NCI-H345 treated with DMSO at 0.1 percent for 48 hours (cell line): ENCODE measurements around the gene ZFP62.
A peak's percentile ranks its signal among the peaks of the same experiment; 100 is the strongest.

Experiments
- DNase-seq: peaks from one replicate; lab custom pipeline; 2025; ENCODE audit not compliant: unreplicated experiment; lab: John Stamatoyannopoulos, UW

Gene ZFP62

DNA sequence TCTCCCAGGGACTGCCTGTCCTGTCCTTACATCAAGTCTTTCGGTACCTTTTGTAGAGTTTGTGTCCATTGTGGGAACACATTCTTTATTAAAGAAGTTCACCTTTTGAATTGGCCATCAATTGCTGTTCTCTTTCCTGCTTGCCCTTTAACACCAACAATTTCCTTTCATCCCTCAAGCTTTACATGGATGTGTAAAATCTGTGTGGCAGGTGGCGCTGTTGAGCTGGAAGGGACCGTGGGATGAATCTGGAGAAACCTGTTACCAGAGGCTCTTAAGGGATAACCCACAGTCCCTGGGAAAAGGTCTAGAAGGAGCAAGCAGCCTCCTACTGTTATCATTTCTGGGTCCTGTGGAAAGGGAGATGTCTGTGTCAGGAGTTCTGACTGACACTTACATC is 7.9 kb upstream of the ZFP62 start:
- peak; percentile 64 for DNase-seq

DNA sequence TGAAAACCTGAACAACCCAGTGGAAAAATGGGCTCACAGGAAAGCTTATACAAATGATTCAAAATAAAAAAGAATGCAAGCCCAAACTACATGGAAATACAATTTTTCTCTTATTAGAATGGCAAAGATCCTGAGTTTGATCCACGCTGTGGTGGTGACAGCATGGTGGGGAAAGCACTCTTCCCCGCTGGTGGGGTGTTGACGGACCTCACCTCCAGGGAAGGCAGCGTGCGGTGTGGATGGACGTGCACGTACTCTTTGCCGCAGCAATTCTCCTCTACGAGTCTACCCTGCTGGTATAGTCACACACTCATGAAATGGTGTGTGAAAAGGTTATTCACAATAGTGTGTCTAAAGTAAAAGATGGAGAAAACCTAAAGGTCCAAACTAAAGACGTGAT is 5.9 kb upstream of the ZFP62 start:
- no peak for DNase-seq

DNA sequence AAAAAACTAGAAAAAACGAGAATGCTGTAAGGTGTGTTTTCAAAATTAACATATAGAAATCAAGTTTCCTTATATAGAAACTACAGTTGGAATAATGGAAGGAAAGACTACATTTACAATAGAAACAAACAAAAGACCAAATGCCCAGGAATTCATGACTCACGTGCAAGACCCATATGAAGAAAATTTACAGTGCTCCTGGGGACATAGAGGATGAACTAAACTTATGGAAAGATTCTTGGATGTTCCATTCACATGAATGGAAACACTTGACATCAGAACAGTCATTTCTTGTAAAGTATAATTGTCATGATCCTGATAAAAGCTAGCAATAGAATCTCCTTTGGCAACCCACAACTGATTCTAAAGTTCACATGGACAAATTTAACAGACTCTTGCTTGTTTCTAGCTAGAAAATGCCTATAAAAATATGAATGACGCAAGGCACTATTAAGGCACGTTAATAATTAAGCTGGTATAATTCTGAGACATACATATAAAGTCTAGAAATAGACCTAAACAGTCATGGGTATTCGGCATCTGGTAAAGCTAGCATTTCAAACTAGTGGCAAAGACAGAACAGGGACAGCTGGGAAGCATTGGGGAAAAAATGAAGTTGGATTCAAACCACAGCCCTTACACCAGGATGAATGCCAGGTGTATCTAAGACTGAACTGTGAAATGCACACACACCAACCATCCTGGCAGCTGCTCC is 5.1 kb upstream of the ZFP62 start:
- DNase-seq = no peak

DNA sequence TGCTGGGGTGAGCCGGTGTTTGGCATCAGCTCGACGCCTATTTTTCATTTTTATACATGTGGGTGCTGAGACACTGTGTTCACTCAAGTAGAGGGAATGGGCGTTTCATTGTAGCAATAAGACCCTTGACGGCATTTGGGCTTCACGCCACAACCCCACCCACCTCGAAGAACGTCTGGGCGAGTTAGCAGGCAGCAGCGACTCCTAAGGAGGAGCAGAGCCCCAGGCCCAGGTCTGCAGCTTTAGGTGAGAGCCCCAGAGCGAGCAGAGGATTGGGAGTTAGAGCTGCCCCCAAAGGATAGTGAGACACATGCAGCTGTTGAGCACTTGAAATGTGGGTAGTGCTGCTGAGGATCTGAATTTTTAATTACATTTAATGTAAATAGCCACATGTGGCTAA is 1.6 kb upstream of the ZFP62 start:
- no peak for DNase-seq

DNA sequence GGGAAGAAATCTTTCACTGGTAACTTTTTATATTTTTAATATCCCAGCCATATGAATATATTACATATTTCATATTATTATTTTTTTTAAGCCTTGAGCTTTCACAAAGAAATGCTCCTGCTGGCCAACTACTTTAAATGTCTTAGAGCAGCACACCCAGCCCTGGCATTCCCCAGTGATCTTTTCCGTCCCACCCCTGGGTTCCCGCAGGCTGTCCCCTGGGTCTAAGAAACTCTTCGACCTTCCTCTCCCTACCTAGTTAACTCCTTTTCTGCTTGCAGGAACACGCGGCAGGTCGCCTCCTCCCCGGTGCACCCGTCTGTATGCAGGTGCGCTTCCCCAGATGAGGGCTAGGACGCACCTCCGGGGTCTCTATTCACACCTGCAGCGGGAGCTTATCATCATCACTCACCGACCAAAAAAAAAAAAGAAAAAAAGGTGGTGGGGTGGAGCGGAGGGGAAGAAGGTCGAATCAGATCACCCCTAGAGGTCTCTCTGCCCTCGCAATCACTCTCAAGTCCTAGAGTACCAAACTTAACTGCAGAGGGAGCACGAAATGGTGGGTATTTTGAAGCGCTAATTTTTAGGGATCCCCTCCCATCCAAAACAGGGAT is 696 bp downstream of the ZFP62 start:
- DNase-seq = peak; percentile 51

DNA sequence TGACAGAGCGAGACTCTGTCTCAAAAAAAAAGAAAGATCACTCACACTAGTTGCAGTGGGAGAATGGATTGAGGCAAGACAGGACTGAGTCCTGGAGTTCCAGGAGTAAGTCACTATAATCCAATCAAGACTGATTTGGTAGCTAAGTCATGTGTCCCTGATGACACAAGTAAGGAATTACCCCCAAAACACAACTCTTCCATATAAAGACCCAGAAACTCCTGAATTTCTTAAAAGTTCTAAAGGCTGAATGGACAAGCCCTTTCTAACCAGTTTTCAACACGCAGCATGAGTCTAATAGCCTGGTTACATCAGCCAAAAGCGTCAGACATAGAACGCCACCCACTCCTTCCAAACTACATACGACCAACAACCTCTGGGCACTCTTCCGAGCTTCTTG is 2.5 kb downstream of the ZFP62 start:
- no peak for DNase-seq

DNA sequence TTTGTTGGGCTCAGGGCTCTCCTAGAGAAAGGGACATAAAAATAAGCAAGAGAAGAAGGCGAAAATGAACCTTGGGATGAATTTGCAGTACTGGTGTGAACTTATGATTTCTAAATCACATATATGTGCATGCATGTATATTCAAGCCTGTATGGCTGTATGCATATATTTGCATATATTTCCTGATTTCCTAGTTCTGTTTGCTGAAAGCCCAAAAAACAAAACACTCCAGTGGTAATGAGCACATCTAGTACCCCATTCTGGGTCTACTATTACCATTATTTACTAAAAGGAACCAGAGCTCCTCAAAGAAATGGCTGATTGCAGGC is 7.3 kb downstream of the ZFP62 start:
- DNase-seq = no peak

DNA sequence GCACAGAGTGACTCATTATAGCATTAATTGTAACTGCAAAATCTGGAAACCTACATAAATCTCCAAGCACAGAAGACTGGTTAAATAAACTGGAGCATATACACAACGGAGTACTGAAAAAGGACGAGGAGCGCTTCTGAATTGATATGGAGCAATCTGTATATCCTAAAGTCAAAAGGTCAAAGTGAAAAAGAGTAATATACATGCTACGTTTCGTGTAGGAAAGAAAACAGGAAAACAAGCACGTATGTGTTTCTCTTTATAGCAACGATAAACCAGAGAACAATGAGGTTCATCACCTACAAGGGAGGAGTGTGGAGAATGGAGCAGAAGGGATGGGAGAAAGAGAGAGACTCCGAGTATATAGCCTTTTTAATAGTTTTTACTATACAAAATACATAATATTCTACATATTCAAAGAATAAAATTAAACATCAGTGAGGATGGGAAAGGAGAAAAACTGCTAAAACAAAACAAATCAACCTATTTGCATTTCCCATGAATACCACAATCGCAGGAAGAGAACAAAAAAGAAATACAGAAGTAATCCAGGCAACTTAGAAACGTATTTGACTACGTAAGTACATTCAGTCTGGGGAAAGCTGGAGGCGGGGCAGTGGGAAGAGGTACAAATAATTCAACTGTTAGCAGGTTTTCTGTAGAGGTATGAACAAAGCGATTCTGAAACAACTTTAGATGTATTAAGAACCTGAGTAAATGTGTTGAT is 7.8 kb downstream of the ZFP62 start:
- DNase-seq = no peak

DNA sequence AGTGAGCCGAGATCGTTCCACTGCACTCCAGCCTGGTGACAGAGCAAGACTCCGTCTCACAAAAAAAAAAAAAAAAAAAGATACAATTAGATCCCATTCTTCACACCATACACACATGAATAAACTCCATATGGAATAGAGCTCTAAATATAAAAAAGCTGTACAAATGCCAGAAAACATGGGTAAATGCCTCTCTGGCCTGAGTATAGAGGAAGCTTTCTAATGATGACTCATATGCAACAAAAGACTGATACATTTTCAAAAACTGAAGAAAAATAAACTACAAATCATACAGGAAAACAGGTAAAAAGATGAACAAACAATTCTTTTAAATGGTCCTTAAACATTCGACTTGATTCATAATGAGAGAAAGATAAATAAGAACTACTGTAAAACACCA is 8.6 kb downstream of the ZFP62 start:
- no peak for DNase-seq

DNA sequence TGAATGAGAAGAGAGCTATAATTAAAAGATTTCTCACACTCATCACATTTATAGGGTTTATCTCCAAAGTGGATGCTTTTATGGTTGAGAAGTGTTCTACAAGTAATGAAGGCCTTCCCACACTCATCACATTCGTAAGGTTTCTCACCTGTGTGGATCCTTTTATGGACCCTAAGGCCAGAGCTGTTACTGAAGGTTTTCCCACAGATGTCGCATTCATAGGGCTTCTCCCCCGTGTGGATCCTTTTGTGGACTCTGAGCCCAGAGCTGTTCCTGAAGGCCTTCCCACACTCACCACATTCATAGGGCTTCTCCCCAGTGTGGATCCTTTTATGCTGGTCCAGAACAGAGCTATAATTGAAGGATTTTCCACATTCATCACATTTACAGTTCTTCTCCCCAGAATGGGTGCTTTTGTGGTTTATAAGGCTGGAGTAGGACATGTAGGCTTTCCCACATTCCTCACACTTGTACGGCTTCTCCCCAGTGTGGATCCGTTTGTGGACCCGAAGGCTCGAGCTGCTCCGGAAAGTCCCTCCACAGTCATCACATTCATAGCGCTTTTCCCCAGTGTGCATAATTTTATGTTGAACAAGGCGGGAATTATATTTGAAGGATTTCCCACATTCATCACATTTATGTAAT is 10.5 kb downstream of the ZFP62 start:
- no peak for DNase-seq

DNA sequence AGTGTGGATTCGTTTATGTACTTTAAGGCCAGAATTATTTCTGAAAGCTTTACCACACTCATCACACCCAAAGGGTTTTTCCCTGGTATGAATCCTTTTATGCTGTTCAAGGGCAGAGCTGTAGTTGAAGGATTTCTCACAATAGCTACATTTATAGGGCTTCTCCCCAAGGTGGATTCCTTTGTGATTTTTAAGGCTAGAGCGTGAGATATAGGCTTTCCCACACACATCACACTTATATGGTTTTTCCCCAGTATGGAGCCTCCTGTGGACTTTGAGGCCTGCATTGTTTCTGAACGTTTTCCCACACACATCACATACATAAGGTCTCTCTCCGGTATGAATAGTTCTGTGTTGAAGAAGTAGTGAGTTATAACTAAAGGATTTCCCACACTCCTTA is 11.2 kb downstream of the ZFP62 start:
- no peak for DNase-seq

DNA sequence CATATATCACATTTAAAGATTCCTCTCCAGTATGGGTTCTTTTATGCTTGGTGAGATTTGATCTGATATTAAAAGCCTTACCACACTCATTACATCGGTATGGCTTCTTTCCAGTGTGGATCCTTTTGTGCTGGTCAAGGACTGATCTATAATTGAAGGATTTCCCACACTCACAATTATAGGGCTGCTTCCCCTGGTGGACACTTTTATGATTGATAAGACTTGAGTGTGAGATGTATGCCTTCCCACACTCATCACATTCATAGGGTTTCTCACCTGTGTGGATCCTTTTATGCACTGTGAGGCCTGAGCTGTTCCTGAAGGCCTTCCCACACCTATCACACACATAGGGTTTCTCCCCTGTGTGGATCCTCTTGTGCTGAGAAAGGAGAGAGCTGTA is 12.2 kb downstream of the ZFP62 start:
- DNase-seq = no peak

DNA sequence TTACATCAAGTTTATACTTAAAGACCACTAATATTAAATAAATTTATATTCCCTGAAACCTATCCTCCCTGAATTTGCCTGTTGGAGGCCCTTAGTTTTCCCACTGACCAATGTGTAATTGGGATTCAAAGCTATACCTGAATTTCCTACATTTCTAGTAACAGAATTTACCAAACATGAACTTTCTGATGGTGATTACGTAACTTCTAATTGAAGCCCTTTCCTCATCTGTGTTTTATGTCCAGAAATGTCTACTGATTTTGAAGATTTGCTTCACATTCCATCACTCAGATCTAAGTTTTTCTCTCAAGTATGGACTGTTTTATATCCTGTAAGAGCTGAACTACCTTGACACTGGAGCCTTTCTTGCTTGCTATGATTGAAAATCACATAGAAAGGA is 12.8 kb downstream of the ZFP62 start:
- no peak for DNase-seq

DNA sequence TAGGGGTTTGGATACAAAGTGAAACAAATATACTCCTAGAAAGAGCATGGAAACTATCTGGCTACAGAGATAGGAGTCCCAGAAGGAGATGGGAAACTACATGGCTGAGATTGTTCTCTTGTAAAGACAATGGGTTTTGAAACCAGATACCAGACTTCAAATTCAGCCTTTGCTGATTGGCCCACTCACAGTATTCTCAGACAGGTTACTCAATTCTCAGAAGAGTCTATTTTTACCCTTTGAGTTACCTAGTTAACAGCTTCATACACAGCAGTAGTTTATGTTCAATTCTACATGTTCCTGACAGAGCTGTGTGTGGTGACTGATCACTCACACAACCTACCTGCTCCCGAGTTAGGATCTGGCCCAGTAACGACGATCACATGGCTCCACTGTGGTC is 14.1 kb downstream of the ZFP62 start:
- no peak for DNase-seq

DNA sequence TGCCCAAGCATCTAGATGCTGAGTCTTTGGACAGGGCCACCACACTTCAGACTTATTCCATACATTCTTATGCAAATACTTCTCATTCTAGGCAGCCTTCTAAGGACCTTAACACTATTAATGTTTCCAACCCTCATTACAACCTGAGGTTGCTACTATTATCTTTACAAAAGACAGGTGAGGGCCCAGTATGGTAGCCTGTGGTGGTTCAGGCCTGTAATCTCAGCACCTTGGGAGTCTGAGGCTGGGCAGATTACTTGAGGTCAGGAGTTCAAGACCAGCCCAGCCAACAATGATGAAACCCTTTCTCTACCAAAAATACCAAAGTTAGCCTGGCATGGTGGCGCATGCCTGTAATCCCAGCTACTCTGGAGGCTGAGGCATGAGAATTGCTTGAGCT is 16.2 kb downstream of the ZFP62 start:
- no peak for DNase-seq

DNA sequence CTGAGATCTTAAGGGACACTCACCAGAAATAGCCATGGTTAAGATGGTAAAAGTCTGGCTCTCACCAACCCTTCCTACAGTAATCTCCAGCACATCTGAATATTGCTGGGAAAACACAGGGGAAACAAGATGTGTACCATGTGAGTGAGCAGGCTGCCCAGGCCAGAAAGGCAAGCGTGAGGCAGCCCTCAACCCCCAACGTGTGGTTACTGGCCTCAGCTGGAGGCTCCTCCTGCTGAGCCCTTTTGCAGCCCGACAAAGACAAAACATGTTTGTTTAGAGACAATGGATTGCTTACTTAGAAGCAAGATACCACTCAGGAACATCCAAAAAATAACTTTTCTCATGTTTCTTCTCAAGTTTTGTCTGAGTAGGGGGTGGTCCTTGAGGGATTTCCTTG is 16.6 kb downstream of the ZFP62 start:
- DNase-seq = no peak

DNA sequence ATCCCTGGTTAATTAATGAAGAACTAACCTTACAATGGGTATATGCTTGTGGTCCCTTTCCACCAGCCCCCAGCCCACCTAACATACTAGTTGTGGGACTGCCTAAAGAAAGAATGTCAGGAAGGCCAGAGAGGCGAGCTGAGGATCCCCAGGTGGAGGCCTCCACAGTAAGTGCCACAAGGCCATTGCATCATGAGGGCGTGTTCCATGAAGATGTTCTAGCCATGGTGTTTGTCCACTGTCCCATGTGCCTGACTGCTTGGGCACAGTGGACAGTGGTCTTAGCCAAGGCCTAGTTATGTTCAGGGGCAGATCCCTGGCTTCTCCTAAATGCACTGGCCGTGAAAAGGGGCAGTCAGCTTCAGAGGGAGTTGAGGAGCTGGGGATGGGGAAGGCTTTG is 21.1 kb downstream of the ZFP62 start:
- DNase-seq = no peak

DNA sequence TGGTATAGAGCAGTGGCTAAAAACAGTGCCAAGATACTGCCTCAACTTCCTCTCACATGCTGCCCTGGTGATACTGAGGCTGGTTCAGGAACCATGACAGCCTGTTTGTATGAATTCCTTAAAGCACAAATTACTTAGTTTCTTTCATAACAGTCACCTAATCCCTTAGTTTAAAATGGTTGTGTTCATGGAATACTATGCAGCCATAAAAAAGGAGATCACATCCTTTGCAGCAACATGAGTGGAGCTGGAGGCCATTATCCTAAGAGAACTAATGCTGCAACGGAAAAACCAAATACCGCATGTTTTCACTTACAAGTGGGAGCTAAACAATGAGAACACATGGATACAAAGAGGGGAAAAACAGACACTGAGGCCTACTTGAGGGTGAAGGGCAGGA is 21.8 kb downstream of the ZFP62 start:
- DNase-seq = no peak

DNA sequence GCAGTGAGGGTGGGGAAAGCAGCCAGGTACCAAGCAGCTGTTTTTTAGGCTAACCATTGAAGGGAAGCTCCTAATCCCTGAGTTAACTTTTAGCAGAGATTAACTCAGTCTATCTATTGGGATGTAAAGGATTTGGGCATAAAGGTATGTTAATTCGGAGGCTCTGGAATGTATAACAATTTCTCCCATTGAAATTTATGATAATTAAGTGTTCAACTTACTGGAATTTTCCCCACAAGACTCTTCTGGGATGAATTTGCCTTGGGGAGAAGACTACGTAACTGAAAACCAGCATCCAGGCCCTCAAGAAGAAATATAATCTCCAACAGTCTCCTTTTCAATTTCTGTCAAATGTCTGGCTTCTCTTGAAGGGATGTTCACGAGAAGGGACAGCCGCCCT is 23.6 kb downstream of the ZFP62 start:
- DNase-seq = no peak

DNA sequence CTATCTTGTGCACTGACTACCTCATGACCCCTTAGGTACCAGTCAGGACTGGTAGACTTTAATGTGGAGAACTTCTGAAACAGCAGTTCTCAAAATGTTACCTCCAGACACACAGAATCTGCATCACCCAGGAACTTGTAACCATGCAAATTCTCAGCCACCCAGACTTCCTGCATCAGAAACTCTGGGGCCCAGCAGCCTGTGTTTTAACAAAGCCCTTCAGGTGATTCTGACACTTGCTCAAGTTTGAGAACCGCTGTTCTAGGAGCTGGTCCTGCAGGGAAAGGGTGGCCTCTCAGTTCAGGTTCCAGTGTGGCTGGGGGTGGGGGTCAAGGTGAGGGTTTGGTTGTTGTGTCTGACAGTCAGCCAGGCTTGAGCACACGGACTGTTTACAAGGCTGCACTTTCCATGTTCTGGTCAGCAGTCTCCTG is 28.4 kb downstream of the ZFP62 start:
- DNase-seq = no peak

DNA sequence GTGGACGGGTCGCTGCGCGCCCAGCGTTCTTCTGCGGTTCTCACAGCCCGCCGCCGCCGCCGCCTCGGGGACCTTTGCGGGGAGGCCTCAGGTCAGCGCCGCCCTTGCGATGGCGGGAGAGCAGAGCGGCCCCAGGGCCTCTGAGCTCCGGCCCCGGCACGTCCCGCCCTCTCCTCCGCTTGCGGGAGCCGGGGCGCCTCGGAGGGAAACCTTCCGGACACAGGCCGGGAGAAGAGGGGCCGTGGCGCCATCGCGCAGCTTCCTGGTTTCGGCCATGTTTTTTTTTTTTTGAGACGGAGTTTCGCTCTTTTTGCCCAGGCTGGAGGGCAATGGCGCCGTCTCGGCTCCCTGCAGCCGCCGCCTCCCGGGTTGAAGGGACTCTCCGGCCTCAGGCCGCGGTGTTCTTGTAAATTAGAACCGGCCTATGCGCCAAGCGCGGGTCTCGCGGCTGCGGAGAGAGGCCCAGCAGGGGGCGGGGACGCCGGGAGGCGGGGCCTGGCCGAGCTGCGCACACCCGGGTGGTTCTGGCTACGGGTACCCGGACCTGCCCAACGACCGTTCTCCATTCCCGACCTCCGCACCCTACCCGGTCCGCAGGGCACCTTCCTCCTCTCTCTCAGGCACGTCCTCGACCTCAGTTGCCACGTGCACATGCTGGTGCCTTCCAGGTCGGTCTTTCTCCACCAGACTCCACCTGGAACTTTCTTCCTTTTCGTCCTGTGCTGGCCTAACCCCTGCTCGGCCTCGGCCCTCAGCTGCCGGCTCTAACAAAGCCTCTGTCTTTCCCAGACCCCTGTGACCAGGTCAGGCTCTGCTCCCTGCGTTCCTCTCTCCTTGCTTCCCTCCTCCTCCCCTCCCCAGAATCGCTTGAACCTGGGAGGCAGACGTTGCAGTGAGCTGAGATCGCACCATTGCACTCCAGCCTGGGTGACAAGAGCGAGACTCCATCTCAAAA is 29.7 kb downstream of the ZFP62 start:
- peak; percentile 66 for DNase-seq
